Right cardiac atrium (tissue), 5 donors: ENCODE results near the gene RPL12. TPM values are rescaled to one million over a fixed set of nuclear protein-coding genes. Genes with fewer than 3 reads are reported as not detected.

ENCODE experiments used
- ATAC-seq, 2 donors: fragments of 200-7000 bp; cut with Tn5 transposase; one replicate each; pipeline versions ENCODE4 v1.8.0 to v1.9.1; 2020; ENCODE audit warnings: moderate library complexity in 2 of 2, mild to moderate bottlenecking in 1 of 2
- DNase-seq, 3 donors: peaks; one replicate each; pipeline ENCODE4 v3.0.0-alpha.2; 2020
- H3K27ac ChIP-seq: one replicate; pipeline ENCODE4 v1.5.1; 2013; ENCODE audit warnings: mild to moderate bottlenecking, low read length, control low read depth, moderate library complexity
- H3K27me3 ChIP-seq: one replicate; pipeline ENCODE4 v1.6.1; 2013; ENCODE audit not compliant: control insufficient read depth, insufficient read depth
- H3K4me1 ChIP-seq: one replicate; pipeline ENCODE4 v1.6.1; 2013; ENCODE audit warnings: low read length; ENCODE audit not compliant: control insufficient read depth, insufficient read depth
- H3K4me3 ChIP-seq: one replicate; pipeline ENCODE4 v1.5.1; 2013; ENCODE audit warnings: low read length, control low read depth
- H3K9me3 ChIP-seq: one replicate; pipeline ENCODE4 v1.6.1; 2013; ENCODE audit warnings: low read length; ENCODE audit not compliant: control insufficient read depth
- WGBS: extraction: QIAGEN DNeasy Blood & Tissue Kit; methylation state at CpG from one replicate; pipeline ENCODE4 v1.1.7; 2013; 5-methylcytosine and 5-hydroxymethylcytosine counted together
- intact Hi-C, 4 donors: fragments of 100-400 bp; cut with DNase I; formaldehyde crosslinking; loops; one replicate each; pipeline versions ENCODE4 v1.11.0 to v1.14.0; 2022 to 2023
- polyA plus RNA-seq: library from polyadenylated mRNA; stranded (reverse); fragments of 200-250 nt; gene quantifications from one replicate; pipeline ENCODE4 v1.2.3, GENCODE V29; 2013
- total RNA-seq, 4 donors: library from RNA; stranded (reverse); fragmentation: NEBNext Ultra II Directional; extraction: Animal tissue kit (Norgen Biotek cat#: 25700); gene quantifications; one replicate each; pipeline ENCODE4 v1.2.1, GENCODE V29; 2021
- donor health status: healthy with polysubstance abuse.
- donor health status: DM: no; HTN: yes; CAD: no.
- donor health status: DM: no; HTN: no; CAD: no.
- donor health status: DM: no; HTN: yes; CAD: no; lungs with severe emphysema.
- donor health status: DM: yes; HTN: yes; CAD: no.

RPL12 gene
- total and polyA plus RNA-seq, 5 donors = 535 to 1,268 (median 637) TPM

DNA sequence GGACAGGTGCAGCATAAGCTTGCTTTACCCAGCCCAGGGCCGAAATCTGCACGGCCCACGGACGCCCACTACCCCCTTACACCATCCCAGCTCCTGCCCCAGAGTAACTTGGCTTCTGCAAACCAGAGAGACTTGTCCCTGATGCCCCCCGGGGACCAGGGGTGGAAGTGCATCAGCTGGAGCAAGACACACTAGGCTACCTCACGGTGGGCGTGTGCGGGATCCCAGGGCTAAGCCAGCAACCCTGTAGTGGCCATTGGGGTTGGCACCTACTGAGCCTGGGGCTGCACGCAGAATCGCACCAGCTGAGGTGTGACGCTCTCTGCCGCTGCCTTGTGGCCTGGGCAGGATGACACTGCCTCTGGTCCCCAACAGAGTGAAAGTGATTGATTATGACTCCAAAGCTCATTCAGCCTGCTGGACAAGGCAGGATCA, 33.2 kb downstream of the RPL12 start:
- Histone ChIP-seq H3K27me3 (no peaks in the 10 kb centered on the region), H3K4me3 (no peak overlapping the region), H3K9me3 (no peaks in the 10 kb centered on the region), H3K4me1 (no peaks in the 10 kb centered on the region), H3K27ac (no peak overlapping the region)
- peak in 1 of 3 donors; percentile 69 for DNase-seq
- WGBS = 62% methylated on average over 12 of the region's 12 CpGs
- peak; percentile 36 to 48 for ATAC-seq
- intact Hi-C loops = no loop called here

DNA sequence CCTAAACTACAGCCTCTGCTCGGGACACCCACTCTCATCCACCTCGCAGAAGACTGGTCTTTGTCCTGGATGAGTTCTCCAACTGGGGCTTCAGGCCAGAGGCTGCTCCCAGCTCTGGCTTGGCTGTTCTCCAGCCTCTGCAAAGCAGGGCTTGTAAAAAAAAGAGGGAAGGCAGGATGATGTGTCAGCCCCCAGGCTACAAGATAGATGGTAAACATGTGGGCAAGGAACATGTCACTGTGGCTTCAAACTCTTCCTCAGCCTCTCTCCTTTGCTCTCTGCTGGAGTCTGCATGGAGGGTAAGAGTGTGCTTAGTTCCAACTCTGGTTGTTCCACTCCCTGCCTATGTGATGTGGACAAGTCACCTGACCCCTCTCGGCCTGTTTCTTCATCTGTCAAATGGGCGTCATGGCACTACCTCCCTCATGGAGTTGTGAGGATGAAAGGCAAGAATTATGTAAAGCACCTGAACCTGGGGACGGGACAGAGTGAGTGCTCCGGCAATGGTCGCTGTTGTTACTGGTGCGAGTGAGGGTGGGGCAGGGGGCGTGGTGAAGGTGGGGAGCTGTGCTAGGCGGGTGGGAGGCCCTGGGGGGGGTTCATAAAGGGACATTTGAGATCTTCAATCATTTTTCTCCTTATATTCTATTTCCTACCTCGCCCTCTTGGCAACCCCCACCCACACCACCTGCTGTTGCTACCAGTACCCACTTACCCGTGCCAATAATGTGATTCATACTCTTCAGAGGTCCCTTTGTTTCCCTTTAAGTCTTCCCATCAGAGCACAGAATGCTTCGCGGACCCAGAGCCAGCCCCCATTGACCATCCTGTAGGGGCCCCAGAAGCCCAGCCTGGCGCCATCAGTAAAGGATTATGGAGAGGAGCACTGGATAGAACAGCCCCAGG, 33.8 kb downstream of the RPL12 start:
- 73% methylated on average over 15 of the region's 15 CpGs for WGBS

DNA sequence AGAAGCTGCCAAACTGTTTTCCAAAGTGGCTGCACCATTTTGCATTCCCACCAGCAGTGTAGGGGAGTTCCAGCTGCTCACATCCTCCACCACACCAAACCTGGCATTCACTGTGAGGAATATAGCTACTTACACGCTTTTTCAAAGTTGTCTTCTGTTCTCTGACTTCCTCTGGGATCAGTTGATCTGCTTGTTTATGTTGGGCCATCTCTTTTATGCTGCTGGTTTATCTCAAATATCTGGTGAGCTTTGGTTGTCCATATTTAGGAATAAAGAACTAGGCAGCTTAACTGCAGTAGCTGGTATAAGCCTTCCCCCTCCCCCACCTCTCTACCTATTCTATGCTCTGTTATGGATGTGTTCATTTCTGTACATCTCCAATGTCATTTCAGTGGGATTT, 35.5 kb downstream of the RPL12 start:
- Histone ChIP-seq H3K27me3 (no peaks in the 10 kb centered on the region), H3K4me1 (no peaks in the 10 kb centered on the region), H3K9me3 (no peaks in the 10 kb centered on the region), H3K27ac (no peak overlapping the region), H3K4me3 (no peak overlapping the region)
- DNase-seq (no peak), ATAC-seq (no peak)
- WGBS = 82% methylated on average over 1 of the region's 1 CpG
- intact Hi-C loops = no loop called here

More for the DNA sequence above, 33.8 kb downstream of the RPL12 start:
- no peaks in the 10 kb centered on the region for H3K4me1 ChIP-seq
- no peaks in the 10 kb centered on the region for H3K27me3 ChIP-seq
- intact Hi-C loops = no loop called here
- ATAC-seq (peak in 1 of 2 donors; percentile 23), DNase-seq (no peak)
- H3K27ac ChIP-seq = no peak overlapping the region
- H3K4me3 ChIP-seq = no peak overlapping the region
- H3K9me3 ChIP-seq = no peaks in the 10 kb centered on the region

DNA sequence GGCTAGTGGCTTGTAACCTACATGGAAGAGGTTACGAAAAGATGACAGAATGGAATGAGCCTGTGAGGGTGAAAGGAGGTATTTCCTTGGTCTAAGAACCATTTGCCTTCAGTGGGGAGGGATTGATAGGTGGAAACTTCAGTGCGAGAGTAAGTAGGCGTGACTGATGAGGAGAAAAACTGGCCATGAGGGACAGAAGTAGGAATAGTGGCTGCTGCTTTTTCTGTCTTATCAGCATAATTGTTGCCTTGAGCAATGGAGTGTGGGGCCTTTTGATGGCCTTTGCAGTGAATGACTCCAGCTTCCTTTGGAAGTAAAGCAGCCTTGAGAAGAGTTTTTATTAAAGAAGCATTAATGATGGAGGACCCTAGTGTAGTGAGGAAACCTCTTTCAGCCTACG, 36.1 kb downstream of the RPL12 start:
- no peak for ATAC-seq
- H3K4me1 ChIP-seq = no peaks in the 10 kb centered on the region
- H3K4me3 ChIP-seq = no peak overlapping the region
- no peak overlapping the region for H3K27ac ChIP-seq
- no peaks in the 10 kb centered on the region for H3K9me3 ChIP-seq
- WGBS = 86% methylated on average over 4 of the region's 4 CpGs
- H3K27me3 ChIP-seq = no peaks in the 10 kb centered on the region
- intact Hi-C loops = no loop called here
- no peak for DNase-seq

DNA sequence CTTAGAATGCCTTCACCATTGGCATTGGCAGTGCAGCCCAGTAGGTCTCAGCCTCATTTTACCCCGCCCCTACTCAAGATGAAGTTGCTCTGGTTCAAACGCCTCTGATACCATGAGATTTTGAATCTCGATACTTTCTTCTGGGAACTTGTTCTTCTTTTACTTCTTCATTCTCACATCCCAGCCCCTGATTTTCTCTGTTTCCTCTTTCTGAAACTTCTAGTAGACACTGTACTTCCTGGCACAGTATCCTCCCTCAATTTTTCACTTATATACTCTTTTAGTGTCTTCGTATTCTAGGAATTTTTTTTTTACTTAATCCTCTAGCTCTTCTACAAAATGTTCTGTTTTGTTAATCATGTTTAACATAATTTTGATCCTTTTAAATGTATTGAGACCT, 40.1 kb downstream of the RPL12 start:
- H3K9me3 ChIP-seq = no peaks in the 10 kb centered on the region
- no peak overlapping the region for H3K4me3 ChIP-seq
- peaks cover 10% of the 10 kb centered on the region for H3K4me1 ChIP-seq
- intact Hi-C loops = no loop called here
- H3K27ac ChIP-seq = no peak overlapping the region
- H3K27me3 ChIP-seq = no peaks in the 10 kb centered on the region
- WGBS = 83% methylated on average over 4 of the region's 4 CpGs
- no peak for DNase-seq
- no peak for ATAC-seq

DNA sequence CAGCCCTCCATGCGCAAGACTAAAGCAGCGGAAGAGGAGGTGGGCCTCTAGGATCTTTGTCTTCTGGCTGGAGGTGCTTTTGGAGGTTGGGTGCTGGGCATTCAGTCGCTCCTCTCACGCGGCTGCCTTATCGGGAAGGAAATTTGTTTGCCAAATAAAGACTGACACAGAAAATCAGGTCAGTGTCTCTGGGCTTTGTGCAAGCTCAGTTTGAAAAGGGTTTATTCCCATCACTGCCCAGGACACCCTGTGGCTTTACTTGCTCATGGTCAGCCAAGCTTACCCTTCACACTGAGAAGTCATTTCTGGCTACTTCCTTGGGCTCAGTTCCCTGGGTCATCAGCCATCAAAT, 43.7 kb downstream of the RPL12 start:
- Histone ChIP-seq H3K4me3 (no peak overlapping the region), H3K27me3 (no peaks in the 10 kb centered on the region), H3K9me3 (no peaks in the 10 kb centered on the region), H3K4me1 (peaks cover 10% of the 10 kb centered on the region), H3K27ac (no peak overlapping the region)
- DNase-seq (no peak), ATAC-seq (peak in 1 of 2 donors; percentile 38)
- intact Hi-C loops = loop anchor here in 1 of 4 donors (10.0 kb wide), 1 partner anchor 183 kb away; no protein-coding TSS in a partner anchor
- WGBS = 48% methylated on average over 6 of the region's 6 CpGs

DNA sequence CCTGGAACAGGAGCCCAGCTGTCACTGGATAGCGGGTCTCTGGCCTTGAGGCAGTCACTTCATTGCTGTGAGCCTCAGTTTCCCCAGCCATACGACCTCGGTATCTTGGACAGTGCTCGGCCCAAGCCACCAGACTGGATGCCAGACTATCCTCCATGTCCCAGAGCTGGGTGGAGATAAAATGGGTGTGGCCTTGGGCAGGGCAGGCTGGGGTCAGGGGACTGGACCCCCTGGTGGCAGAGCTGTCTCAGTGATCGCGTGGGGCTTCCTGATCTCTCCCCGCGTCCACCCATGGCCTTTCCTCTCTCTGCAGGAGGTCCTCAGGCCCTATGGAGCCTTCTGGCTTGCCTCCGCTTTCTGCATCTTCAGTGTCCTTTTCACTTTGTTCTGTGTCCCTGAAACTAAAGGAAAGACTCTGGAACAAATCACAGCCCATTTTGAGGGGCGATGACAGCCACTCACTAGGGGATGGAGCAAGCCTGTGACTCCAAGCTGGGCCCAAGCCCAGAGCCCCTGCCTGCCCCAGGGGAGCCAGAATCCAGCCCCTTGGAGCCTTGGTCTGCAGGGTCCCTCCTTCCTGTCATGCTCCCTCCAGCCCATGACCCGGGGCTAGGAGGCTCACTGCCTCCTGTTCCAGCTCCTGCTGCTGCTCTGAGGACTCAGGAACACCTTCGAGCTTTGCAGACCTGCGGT, 44.3 kb downstream of the RPL12 start:
- intact Hi-C loops = loop anchor here in 1 of 4 donors (10.0 kb wide), 1 partner anchor 182 kb away; no protein-coding TSS in a partner anchor
- no peaks in the 10 kb centered on the region for H3K27me3 ChIP-seq
- DNase-seq (no peak), ATAC-seq (peak in 1 of 2 donors; percentile 36)
- WGBS = 62% methylated on average over 13 of the region's 13 CpGs
- peaks cover 10% of the 10 kb centered on the region for H3K4me1 ChIP-seq
- H3K9me3 ChIP-seq = no peaks in the 10 kb centered on the region
- H3K4me3 ChIP-seq = no peak overlapping the region
- H3K27ac ChIP-seq = no peak overlapping the region

DNA sequence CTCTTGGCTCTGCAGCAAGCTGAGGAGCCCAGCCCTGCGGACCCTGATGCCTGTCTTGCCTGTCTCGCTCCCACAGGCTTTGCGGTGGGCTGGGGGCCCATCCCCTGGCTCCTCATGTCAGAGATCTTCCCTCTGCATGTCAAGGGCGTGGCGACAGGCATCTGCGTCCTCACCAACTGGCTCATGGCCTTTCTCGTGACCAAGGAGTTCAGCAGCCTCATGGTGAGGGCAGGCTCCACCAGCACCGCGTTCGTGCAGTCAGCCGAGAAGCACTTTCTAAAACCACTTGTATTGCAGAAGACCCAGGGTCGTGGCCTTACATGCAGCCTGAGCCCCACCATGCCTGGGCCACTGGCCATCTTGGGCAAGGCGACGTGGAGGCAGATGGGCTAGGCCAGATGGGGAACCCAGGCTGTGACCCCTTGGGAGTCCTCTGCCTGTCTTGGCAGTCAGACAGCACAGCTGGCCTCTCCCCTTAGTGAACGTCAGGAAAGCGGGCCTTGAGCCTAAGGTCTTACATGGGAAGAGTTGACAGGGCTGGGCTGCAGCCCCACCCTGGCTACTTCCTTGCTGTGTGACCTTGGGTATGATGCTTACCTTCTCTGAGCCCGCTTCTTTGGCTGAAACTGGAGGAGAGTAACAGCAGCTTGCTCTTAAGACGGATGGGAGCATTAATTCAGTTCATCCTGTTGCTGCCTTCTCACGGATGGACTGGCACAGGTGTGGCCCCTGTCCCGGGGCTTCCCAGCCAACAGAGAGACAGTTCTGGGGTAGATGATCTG, 45.7 kb downstream of the RPL12 start:
- Histone ChIP-seq H3K4me1 (peaks cover 10% of the 10 kb centered on the region), H3K4me3 (no peak overlapping the region), H3K27ac (no peak overlapping the region), H3K9me3 (no peaks in the 10 kb centered on the region), H3K27me3 (no peaks in the 10 kb centered on the region)
- intact Hi-C loops = loop anchor here in 1 of 4 donors (10.0 kb wide), 1 partner anchor 181 kb away; no protein-coding TSS in a partner anchor
- 91% methylated on average over 20 of the region's 20 CpGs for WGBS
- no peak for DNase-seq
- ATAC-seq = no peak

DNA sequence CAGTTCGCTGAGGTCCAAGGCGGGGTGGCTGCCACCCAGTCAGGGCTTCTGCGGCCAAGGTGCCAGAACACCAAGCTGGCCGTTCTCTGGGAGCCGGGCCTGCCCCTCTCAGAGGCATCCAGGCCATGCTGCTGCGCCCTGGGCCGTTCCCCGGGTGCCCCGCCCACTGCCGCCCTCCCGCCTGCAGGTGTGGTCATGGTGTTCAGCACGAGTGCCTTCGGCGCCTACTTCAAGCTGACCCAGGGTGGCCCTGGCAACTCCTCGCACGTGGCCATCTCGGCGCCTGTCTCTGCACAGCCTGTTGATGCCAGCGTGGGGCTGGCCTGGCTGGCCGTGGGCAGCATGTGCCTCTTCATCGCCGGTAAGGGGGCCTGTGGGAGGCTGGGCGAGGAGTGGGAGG, 46.6 kb downstream of the RPL12 start:
- DNase-seq (no peak), ATAC-seq (no peak)
- 93% methylated on average over 23 of the region's 23 CpGs for WGBS
- Histone ChIP-seq H3K4me3 (no peak overlapping the region), H3K27me3 (no peaks in the 10 kb centered on the region), H3K9me3 (no peaks in the 10 kb centered on the region), H3K4me1 (peaks cover 10% of the 10 kb centered on the region), H3K27ac (no peak overlapping the region)
- intact Hi-C loops = loop anchor here in 1 of 4 donors (10.0 kb wide), 1 partner anchor 180 kb away; no protein-coding TSS in a partner anchor

DNA sequence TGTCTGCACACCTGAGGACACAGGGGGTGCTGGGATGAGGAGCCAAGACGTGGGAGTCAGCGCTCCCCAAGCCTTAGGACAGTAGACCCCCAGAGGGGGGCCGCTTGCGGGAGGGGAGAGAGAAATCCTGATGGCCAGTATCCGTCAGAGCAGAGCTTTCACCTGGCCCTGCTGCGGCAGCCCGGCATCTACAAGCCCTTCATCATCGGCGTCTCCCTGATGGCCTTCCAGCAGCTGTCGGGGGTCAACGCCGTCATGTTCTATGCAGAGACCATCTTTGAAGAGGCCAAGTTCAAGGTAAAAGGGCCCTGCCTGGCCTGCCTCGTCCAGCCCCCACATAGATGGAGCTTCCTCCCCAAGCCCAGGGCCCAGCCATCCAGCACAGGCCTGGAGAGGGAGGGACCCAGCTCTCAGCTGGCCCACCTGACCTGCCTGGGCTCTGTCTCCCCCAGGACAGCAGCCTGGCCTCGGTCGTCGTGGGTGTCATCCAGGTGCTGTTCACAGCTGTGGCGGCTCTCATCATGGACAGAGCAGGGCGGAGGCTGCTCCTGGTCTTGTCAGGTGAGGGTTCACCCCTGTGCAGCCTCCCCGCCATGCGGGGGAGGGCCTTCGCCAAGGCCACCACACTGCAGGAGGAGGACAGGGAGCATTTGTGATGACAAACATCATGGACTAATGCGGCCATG, 47.6 kb downstream of the RPL12 start:
- DNase-seq (no peak), ATAC-seq (no peak)
- no peaks in the 10 kb centered on the region for H3K9me3 ChIP-seq
- 90% methylated on average over 22 of the region's 22 CpGs for WGBS
- no peak overlapping the region for H3K27ac ChIP-seq
- H3K4me3 ChIP-seq = no peak overlapping the region
- H3K27me3 ChIP-seq = no peaks in the 10 kb centered on the region
- H3K4me1 ChIP-seq = peaks cover 10% of the 10 kb centered on the region
- intact Hi-C loops = loop anchor here in 1 of 4 donors (10.0 kb wide), 1 partner anchor 179 kb away; no protein-coding TSS in a partner anchor
